GM13977 (cell line): ENCODE measurements around the gene IRAK1.

Experiments
- DNase-seq: peaks from one replicate; pipeline ENCODE4 v3.0.0; 2012; ENCODE audit warnings: low spot score
- in situ Hi-C: fragments of 300-500 bp; cut with MboI; formaldehyde crosslinking; loops from one replicate; pipeline ENCODE4 v1.12.0; 2022; ENCODE audit warnings: low sequenced_read_pairs, low pct_unique_long_range_greater_than_20kb, mixed read lengths, inconsistent platforms; ENCODE audit not compliant: unreplicated experiment
- TF ChIP-seq, protein P1 (sequence below): IDR thresholded peaks from 2 replicates; pipeline ENCODE4 v1.5.1; 2012; ENCODE audit warnings: mild to moderate bottlenecking, control low read depth; ENCODE audit not compliant: insufficient read depth; ENCODE audit errors: extremely low read depth, missing control alignments

Gene IRAK1

GRCh38 chrX:154016366-154017076 lies 3.2 kb downstream of the IRAK1 start:
- in situ Hi-C loops: no loop called here
- DNase-seq: no peak
- TF ChIP-seq, protein P1, sequence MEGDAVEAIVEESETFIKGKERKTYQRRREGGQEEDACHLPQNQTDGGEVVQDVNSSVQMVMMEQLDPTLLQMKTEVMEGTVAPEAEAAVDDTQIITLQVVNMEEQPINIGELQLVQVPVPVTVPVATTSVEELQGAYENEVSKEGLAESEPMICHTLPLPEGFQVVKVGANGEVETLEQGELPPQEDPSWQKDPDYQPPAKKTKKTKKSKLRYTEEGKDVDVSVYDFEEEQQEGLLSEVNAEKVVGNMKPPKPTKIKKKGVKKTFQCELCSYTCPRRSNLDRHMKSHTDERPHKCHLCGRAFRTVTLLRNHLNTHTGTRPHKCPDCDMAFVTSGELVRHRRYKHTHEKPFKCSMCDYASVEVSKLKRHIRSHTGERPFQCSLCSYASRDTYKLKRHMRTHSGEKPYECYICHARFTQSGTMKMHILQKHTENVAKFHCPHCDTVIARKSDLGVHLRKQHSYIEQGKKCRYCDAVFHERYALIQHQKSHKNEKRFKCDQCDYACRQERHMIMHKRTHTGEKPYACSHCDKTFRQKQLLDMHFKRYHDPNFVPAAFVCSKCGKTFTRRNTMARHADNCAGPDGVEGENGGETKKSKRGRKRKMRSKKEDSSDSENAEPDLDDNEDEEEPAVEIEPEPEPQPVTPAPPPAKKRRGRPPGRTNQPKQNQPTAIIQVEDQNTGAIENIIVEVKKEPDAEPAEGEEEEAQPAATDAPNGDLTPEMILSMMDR: no peak

GRCh38 chrX:154015581-154016264 lies 4.0 kb downstream of the IRAK1 start:
- TF ChIP-seq, protein P1: no peak
- in situ Hi-C loops: no loop called here
- no peak for DNase-seq

DNA sequence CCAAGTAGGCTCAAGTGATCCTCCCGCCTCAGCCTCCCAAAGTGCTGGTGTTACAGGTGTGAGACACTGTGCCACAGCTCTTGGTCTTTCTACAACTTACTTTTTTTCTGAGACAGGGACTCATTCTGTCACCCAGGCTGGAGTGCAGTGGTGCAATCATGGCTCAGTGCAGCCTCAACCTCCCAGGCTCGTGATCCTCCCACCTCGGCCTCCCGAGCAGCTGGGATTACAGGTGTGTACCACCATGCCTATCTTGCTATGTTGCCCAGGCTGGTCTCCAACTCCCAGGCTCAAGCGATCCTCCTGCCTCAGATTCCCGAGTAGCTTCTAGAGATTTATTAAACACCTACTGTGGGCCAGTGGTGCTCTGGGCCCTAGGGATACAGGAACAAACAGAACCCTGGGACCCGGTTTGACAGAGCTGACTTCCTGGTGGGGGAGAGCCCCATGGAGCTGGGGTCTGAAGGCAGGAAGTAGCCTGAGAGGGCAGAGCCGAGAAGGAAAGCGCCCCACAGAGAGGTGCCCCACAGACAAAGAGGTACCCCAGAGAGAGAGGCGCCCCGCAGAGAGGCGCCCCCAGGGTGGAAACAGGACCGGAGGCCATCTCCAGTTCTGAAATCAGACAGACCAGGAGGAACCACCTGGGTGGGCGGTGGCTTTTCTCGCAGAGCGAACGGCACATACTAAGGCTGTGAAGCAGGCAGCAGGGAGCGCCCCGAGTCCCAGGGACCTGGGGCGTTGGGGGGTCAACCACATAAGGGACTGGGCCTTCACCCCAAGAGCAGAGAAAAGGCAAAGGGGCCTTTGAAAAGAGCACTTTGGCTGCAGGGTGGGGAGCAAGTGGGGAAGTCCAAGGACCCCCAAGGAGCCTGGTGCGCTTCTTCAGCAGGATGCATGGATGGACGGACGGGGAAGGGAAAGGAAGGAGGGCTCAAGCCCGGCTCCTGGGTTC lies 5.0 kb downstream of the IRAK1 start:
- no peak for DNase-seq
- TF ChIP-seq, protein P1: no peak
- in situ Hi-C loops: no loop called here

DNA sequence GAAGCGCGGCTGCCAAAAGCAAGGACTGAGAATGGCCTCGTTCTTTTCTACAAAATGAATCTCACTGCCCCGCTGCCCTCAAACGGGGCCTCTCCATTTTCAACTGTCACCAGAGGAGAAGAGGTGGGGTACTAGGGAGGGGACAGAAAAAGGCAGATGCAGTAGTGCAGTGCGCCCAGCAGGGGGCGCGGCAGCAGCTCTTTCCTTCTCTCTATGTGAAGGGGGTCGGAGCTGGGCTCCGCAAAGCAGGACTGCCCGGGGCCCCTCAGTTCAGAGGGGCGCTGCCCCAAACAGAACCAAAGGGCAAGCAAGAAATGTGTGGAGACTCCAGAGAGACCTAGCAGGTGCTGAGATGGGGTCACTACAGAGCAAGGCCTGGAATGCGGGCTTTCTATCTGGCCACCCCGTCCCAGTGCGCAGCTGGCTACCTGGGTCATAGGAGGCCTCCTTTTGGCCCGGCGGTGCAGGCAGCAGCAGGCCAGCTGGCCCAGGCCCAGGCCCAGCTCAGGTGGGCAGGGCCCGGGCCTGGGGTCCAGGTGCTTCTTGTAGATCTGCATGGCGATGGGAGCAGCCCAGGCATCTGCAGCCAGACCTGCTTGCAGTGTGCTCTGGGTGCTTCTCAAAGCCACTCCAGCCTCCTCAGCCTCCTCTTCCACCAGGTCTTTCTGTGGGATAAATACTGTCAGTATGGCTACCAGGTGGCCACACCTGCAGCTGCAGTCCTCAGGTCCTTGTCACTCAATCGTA lies 5.9 kb downstream of the IRAK1 start:
- DNase-seq: peak; percentile 75
- in situ Hi-C loops: no loop called here
- TF ChIP-seq, protein P1: peak; percentile 81

DNA sequence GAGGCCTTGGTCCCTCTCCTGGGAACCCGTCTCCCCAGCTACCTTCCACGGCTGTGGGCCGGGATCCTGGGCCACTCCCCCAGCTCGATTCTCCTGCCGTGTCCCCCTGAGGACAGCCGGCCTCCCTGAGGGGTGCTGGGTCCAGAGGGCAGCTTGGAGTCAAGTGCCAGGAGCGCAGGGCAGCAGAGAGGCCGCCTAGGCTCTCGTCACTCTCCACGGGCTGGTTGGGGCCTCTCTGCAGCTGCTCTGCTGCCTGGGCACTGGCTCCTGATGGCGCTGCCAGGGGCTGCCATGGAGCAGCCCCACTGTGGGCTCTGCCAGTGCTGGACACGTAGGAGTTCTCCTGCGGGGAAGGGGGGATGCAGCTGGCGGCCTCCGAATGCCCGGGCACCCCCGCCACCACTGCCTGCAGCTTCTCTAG lies 6.7 kb downstream of the IRAK1 start:
- DNase-seq: no peak
- in situ Hi-C loops: no loop called here
- TF ChIP-seq, protein P1: no peak

DNA sequence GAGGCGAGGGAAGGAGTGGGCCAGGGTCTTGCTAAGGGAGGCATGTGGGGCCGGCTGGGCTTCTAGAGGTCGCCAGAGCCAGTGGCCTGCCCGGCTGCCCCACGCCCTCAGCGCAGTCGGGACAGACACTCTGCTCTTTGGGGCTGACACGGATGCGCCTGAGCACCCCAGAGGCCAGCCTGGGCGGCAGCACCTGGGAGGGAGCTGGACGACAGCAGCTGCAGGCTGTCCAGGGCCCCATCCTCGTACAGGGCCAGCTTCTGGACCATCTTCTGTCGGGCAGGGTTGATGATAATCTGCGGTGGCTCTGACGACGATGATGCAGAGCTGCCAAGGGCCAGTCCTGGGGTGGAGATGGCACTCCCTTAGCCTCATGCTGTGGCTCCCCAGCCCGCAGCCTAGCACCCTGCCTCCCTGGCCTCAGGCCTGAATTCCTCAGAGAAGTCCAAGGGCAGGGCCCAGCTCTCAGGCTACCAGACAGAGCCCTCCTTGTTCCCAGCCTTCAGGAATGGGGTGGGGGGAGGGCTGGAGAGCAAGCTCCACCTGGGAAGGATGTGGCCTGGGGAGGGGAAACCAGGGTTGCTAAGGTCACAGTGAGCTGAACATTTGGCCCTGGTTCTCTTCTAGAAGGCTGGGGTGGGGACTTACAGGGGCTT lies 7.2 kb downstream of the IRAK1 start:
- in situ Hi-C loops: no loop called here
- no peak for DNase-seq
- TF ChIP-seq, protein P1: no peak
